HepG2 (cell line): Measurements from ENCODE around the gene NOTCH4. TPM values are rescaled to one million over a fixed set of nuclear protein-coding genes. Genes with fewer than 3 reads are reported as not detected.

Experiments used
- CTCF ChIP-seq: sonication (generic); formaldehyde crosslinking; IDR thresholded peaks from 2 replicates; pipeline ENCODE4 v1.5.0; 2020; ENCODE audit warnings: mild to moderate bottlenecking, missing genetic modification reagents, moderate library complexity
- ESRRA ChIP-seq: sonication (generic); formaldehyde crosslinking; IDR thresholded peaks from 2 replicates; pipeline ENCODE4 v1.5.1; 2020; ENCODE audit warnings: mild to moderate bottlenecking, low read depth, missing genetic modification reagents
- HMG20B ChIP-seq: conservative IDR thresholded peaks from 2 replicates; pipeline ENCODE4 v1.6.1; 2016; ENCODE audit warnings: missing genetic modification reagents, missing compliant biosample characterization
- MAZ ChIP-seq, 2 experiments: sonication (generic) in 1 of 2; formaldehyde crosslinking in 1 of 2; IDR thresholded peaks; 2 replicates each; pipeline versions ENCODE4 v1.5.0 to v1.6.1; 2012 to 2020; ENCODE audit warnings: low read depth in 2 of 2, mild to moderate bottlenecking in 2 of 2, borderline replicate concordance in 1 of 2, improper control_type of control experiment in 1 of 2, low read length in 1 of 2, missing genetic modification reagents in 1 of 2, moderate library complexity in 1 of 2
- NFKB2 ChIP-seq: sonication (generic); formaldehyde crosslinking; IDR thresholded peaks from 2 replicates; pipeline ENCODE4 v1.4.0; 2020; ENCODE audit warnings: missing genetic modification reagents, borderline replicate concordance
- RXRB ChIP-seq: IDR thresholded peaks from 2 replicates; pipeline ENCODE4 v1.6.1; 2016; ENCODE audit warnings: borderline replicate concordance, missing genetic modification reagents, missing compliant biosample characterization
- SOX5 ChIP-seq: IDR thresholded peaks from 2 replicates; pipeline ENCODE4 v1.6.1; 2016; ENCODE audit warnings: borderline replicate concordance
- TBX3 ChIP-seq: fragments of 450-650 bp; IDR thresholded peaks from 2 replicates; pipeline ENCODE4 v1.6.1; 2017; ENCODE audit warnings: antibody characterized with exemption, mild to moderate bottlenecking, inconsistent platforms, borderline replicate concordance
- TOE1 ChIP-seq: sonication (generic); formaldehyde crosslinking; IDR thresholded peaks from 2 replicates; pipeline ENCODE4 v1.4.0; 2020; ENCODE audit warnings: mild to moderate bottlenecking, missing genetic modification reagents
- ZBTB49 ChIP-seq: sonication (generic); formaldehyde crosslinking; IDR thresholded peaks from 2 replicates; pipeline ENCODE4 v1.4.0; 2020; ENCODE audit warnings: missing genetic modification reagents, borderline replicate concordance
- ZFP82 ChIP-seq: sonication (generic); formaldehyde crosslinking; IDR thresholded peaks from 2 replicates; pipeline ENCODE4 v1.5.1; 2020; ENCODE audit warnings: mild to moderate bottlenecking, missing genetic modification reagents, borderline replicate concordance
- ZNF451 ChIP-seq: sonication (generic); formaldehyde crosslinking; IDR thresholded peaks from 2 replicates; pipeline ENCODE4 v1.5.0; 2020; ENCODE audit warnings: mild to moderate bottlenecking, missing genetic modification reagents
- ZNF550 ChIP-seq: sonication (generic); formaldehyde crosslinking; IDR thresholded peaks from 2 replicates; pipeline ENCODE4 v1.4.0; 2020; ENCODE audit warnings: mild to moderate bottlenecking, missing genetic modification reagents, borderline replicate concordance
- polyA plus RNA-seq, 8 experiments: library from polyadenylated mRNA; depleted of rRNA in 3 of 8; stranded (reverse) in 7 of 8; unstranded in 1 of 8; fragments of >200 nt; fragmentation: Illumina TruSeq in 4 of 8; extraction: Trizol in 4 of 8; gene quantifications; 2 replicates each; pipeline versions ENCODE4 v1.2.1 to v1.2.3, GENCODE V29; 2011 to 2016; ENCODE audit warnings: low read depth in 4 of 8, missing spikeins in 1 of 8, mixed read lengths in 1 of 8; ENCODE audit not compliant: insufficient read depth in 1 of 8
- total RNA-seq, 5 experiments: library from RNA; depleted of rRNA; stranded (reverse); fragments of >200 nt; fragmentation: Illumina TruSeq; extraction: Trizol; gene quantifications; 2 replicates each; pipeline ENCODE4 v1.2.3, GENCODE V29; 2016; ENCODE audit warnings: low read depth in 1 of 5
- TF ChIP-seq, protein P1 (sequence below): sonication (generic); formaldehyde crosslinking; IDR thresholded peaks from 2 replicates; pipeline ENCODE4 v1.8.0; 2022; ENCODE audit warnings: missing genetic modification reagents, mild to moderate bottlenecking, inconsistent platforms, borderline replicate concordance
- TF ChIP-seq, protein P2 (sequence below), 2 experiments: sonication (generic) in 1 of 2; formaldehyde crosslinking in 1 of 2; IDR thresholded peaks; 2 replicates each; pipeline versions ENCODE4 v1.4.0 to v1.6.1; 2018 to 2020; ENCODE audit warnings: missing genetic modification reagents in 2 of 2, borderline replicate concordance in 1 of 2, low read depth in 1 of 2, mild to moderate bottlenecking in 1 of 2, missing biosample characterization in 1 of 2
- TF ChIP-seq, protein P3 (sequence below): sonication (generic); formaldehyde crosslinking; IDR thresholded peaks from 2 replicates; pipeline ENCODE4 v1.8.1; 2023; ENCODE audit warnings: missing genetic modification reagents, inconsistent platforms, borderline replicate concordance

Gene NOTCH4
- total and polyA plus RNA-seq, 2 of the 13 experiments (the other 11 are each of a cell fraction or from before 2014, with no cell fraction given): 0.51 to 0.83 TPM

- TF ChIP-seq ZFP82 (CRISPR knock-in tag) (peak; percentile 64; the same call in 1 of the 2 replicates), RXRB (CRISPR knock-in tag) (peak; percentile 68; the same call in 1 of the 2 replicates), ESRRA (peak; percentile 70; the same call in 1 of the 2 replicates), TOE1 (CRISPR knock-in tag) (0 out of 2 replicates have a peak, but pooled peaks have one; percentile 52), ZBTB49 (CRISPR knock-in tag) (no peak), NFKB2 (CRISPR knock-in tag) (peak; percentile 93; the same call in 1 of the 2 replicates), ZNF550 (no peak), ZNF451 (peak; percentile 79), MAZ (IDR thresholded peaks at IDR 0.05; ENCODE audit: borderline replicate concordance, low read depth, low read length) (no peak; the same call in none of the 2 replicates), MAZ (CRISPR knock-in tag; IDR thresholded peaks at IDR 0.05; ENCODE audit: low read depth) (0 out of 2 replicates have a peak, but pooled peaks have one; percentile 80), SOX5 (CRISPR knock-in tag) (peak; percentile 97), TBX3 (peak; percentile 34; the same call in 1 of the 2 replicates), CTCF (peak; percentile 22; the same call in 1 of the 2 replicates), HMG20B (CRISPR knock-in tag) (0 out of 2 replicates have a peak, but pooled peaks have one; percentile 13)
- TF ChIP-seq, protein P1, sequence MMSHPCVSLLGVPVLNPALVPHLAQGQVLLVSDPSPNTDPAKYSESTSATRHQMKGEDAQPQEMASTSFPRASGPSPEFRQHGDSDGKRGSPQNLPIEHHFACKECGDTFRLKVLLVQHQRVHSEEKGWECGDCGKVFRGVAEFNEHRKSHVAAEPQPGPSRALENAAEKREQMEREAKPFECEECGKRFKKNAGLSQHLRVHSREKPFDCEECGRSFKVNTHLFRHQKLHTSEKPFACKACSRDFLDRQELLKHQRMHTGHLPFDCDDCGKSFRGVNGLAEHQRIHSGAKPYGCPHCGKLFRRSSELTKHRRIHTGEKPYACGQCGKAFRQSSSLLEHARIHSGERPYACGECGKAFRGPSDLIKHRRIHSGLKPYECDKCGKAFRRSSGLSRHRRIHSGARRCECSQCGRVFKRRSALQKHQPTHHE (CRISPR knock-in tag): peak; percentile 68; the same call in 1 of the 2 replicates
- TF ChIP-seq, protein P2, sequence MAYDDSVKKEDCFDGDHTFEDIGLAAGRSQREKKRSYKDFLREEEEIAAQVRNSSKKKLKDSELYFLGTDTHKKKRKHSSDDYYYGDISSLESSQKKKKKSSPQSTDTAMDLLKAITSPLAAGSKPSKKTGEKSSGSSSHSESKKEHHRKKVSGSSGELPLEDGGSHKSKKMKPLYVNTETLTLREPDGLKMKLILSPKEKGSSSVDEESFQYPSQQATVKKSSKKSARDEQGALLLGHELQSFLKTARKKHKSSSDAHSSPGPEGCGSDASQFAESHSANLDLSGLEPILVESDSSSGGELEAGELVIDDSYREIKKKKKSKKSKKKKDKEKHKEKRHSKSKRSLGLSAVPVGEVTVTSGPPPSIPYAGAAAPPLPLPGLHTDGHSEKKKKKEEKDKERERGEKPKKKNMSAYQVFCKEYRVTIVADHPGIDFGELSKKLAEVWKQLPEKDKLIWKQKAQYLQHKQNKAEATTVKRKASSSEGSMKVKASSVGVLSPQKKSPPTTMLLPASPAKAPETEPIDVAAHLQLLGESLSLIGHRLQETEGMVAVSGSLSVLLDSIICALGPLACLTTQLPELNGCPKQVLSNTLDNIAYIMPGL (CRISPR knock-in tag; IDR thresholded peaks at IDR 0.05; ENCODE audit: borderline replicate concordance in 1 of 2, low read depth in 1 of 2): peak in 1 of 2 experiments; percentile 58; a peak in 2 of 4 replicates
- TF ChIP-seq, protein P3, sequence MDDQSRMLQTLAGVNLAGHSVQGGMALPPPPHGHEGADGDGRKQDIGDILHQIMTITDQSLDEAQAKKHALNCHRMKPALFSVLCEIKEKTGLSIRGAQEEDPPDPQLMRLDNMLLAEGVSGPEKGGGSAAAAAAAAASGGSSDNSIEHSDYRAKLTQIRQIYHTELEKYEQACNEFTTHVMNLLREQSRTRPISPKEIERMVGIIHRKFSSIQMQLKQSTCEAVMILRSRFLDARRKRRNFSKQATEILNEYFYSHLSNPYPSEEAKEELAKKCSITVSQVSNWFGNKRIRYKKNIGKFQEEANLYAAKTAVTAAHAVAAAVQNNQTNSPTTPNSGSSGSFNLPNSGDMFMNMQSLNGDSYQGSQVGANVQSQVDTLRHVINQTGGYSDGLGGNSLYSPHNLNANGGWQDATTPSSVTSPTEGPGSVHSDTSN: no peak; the same call in 1 of the 2 replicates
Observed at GRCh38 chr6:32195902-32196681, 27.8 kb downstream of the NOTCH4 start (continued).
